ENCODE results near the gene SEPTIN6.
A peak's percentile ranks its signal among the peaks of the same experiment; 100 is the strongest.

Gene SEPTIN6

DNA sequence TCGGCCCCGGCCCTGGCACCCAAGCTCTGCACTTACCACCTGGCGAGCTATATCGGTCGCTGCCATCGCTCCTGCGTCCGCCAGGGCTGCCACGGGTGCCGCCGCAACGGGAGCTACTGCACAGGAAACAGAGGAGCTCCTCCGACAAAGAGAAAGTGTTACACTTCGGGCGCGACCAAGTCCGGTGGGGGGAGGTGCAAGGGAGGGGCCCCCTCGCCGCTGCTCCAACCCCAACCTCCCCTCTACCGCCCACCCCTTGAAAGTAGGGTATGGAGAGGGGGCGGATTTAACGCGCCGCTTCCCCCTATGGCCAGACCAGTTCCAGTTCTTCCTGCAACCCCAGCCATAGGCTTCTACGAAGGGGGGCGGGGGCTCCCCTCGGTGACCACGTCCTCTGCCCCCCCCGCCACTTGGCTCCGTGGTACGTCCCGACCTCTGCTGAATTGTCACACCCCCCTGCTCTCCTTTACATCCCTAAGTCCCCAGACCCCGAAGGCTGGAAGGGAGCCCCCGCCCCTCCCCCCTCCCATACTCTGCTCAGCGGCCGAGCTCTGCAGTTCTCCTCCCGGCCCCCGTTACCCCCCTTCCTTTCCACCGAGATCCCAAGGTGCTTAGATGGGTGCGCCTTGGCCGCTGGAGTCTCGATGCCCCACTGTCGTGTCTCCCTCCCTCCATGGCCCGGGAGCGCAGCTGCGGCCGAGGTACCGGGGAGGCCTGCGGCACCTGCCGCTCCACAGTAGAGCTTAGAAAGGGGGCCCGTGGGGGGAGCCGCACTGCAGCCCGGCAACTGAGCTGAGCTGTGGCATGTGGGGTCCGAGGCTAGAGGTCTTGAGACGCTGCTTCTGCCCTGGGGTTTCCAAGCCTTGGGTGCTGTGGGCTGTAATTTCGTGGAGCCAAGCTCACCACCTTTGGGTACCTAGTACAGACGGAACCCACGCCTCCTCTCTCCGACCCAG is at the start of gene SEPTIN6:
Gene SEPTIN6 (minus strand): TSS at position 129 of the 956 bp plus-strand sequence. CDS start 63 bp downstream, at position 66.
- DNase-seq (ENCODE audit: low read depth in 3 of 3): peak; percentile 51 to 80 (median 59)

GRCh38 chrX:119738742-119739141 is 45.8 kb upstream of the SEPTIN6 start:
- DNase-seq (ENCODE audit: low read depth in 3 of 3): no peak

DNA sequence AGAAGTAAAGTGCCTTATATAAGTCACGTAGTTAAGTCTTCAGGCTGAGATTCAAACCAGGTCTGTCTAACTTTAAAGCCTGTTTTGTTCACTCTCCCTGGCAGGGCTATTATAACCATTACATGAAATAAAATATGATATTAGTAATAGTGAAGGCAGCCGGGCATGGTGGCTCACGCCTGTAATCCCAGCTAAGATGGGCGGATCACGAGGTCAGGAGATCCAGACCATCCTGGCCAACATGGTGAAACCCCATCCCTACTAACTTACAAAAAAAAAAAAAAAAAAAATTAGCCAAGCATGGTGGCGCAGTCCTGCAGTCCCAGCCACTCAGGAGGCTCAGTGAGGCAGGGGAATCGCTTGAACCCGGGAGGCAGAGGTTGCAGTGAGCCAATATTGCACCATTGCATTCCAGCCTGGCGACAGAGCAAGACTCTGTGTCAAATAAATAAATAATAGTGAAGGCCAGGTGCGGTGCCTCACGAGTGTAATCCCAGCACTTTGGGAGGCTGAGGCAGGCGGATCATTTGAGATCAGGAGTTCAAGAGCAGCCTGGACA is 43.3 kb upstream of the SEPTIN6 start:
- DNase-seq (ENCODE audit: low read depth in 3 of 3): no peak

DNA sequence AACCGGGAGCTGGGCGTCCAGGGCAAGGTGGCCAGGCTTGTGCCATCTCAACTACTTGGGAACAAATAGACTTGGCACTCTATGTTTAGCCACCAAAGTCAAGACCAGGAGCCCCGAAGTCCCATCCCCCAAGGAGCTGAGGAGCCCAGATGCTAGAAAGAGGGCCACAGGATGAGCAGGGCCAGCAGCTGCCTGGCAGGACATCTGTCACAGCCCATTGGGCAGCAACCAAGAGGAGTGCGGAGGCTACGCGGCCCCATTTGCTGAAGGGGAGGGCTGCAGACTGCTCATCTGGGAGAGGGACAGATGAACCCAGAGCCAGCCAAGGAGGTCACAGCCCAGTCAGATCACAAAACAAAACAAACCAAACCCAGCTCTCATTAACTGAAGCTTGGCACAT is 42.5 kb upstream of the SEPTIN6 start:
- no peak for DNase-seq (ENCODE audit: low read depth in 3 of 3)

DNA sequence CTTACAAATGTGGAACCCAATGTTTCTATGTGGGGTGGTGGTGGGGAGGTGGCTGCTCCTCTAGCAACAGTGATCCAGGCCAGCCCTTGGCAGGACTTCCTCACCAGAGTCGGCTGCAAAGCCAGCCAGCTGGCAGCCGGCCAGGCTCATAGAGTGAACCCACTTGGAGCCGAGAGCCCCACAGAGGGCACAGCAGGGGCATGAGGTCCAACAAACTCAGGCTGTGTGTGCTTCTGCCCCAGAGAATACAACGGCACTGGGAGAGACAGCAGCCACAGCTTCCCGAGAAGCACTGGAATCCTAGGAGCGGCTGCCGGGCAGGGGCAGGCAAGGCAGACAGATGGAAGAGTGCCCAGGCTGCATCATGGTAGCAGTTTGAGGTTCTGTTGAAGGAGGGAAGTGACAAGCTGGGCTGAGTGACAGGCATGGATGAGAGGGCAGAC is 42.0 kb upstream of the SEPTIN6 start:
- DNase-seq (ENCODE audit: low read depth in 3 of 3): no peak

DNA sequence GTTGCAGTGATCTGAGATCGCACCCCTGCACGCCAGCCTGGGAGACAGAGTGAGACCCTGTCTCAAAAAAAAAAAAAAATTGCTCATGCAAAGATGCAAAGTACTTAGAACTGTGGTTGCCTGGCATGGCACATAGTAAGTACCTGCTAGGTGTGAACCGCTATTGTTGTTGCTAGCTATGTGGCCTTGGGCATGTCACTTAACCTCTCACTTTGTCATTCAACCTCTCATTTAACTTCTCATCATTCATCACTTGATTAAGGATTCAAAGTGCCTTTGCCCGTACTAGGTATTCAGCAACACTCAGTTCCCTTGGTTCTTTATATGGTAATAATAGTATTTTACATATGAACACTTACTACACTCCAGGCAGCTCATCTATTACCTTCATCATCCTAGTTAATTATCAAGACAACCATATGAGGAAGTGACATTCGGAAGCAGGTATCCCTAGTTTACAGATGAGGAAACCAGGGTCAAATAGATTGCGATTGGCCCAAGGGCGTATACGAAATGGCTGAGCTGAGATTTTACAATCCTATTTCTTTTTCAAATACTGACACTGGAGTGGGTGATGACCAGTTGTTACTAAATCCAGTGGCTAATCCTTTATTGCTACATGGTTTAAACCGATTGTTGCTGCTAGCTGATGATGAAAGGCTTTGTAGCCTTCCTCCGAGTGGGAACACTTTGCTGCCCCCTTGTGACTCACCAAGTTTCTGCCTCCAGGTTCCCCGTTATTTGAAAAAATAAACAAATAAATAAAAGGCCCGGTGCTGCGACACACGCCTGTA is 36.6 kb upstream of the SEPTIN6 start:
- DNase-seq (ENCODE audit: low read depth in 3 of 3): peak; percentile 14 to 46 (median 37)

GRCh38 chrX:119728487-119728886 is 35.5 kb upstream of the SEPTIN6 start:
- DNase-seq (ENCODE audit: low read depth in 3 of 3): no peak

- DNase-seq (ENCODE audit: low read depth in 3 of 3): no peak
Observed at GRCh38 chrX:119726900-119727555, 34.1 kb upstream of the SEPTIN6 start.

- DNase-seq (ENCODE audit: low read depth in 3 of 3): no peak
Observed at GRCh38 chrX:119721926-119722325, 29.0 kb upstream of the SEPTIN6 start.

DNA sequence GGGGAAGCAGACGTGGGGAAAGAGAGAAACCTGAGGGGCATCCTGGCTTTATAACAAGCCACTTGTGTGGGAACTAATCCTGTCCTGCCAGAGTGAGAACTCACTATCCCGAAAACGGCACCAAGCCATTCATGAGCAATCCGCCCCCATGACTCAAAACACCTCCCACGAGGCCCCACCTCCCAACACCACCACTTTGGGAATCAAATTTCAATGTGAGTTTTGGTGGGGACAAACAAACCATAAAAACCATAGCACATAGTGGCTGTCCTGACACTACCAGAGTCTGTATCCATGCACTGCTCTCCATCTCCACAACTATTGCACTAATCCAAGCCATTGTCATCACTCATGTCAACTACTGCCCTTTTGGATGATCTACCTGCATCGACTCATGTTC is 28.5 kb upstream of the SEPTIN6 start:
- no peak for DNase-seq (ENCODE audit: low read depth in 3 of 3)

- DNase-seq (ENCODE audit: low read depth in 3 of 3): no peak
Observed at GRCh38 chrX:119709630-119710029, 16.7 kb upstream of the SEPTIN6 start.

GRCh38 chrX:119708936-119709335 is 16.0 kb upstream of the SEPTIN6 start:
- no peak for DNase-seq (ENCODE audit: low read depth in 3 of 3)

DNA sequence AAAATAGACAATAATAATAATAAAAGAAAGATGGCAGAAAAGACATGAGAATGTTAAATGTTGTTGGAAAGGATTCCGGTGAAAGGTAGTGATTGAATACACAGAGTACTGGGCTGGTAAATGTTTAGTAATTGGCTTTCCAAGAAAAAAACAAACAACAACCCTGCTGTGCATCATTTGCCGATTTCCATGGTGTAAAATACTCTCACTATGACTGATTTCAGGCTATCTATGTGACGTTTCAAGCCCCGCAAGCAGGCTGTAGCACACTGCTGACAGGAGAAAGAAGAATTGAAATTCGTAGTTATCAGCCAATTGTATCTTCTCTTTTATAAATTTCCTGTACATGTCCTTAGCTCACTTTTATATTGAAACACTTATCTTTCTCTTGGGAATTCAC is 13.6 kb upstream of the SEPTIN6 start:
- DNase-seq (ENCODE audit: low read depth in 3 of 3): no peak

GRCh38 chrX:119698845-119699244 is 5.9 kb upstream of the SEPTIN6 start:
- no peak for DNase-seq (ENCODE audit: low read depth in 3 of 3)

DNA sequence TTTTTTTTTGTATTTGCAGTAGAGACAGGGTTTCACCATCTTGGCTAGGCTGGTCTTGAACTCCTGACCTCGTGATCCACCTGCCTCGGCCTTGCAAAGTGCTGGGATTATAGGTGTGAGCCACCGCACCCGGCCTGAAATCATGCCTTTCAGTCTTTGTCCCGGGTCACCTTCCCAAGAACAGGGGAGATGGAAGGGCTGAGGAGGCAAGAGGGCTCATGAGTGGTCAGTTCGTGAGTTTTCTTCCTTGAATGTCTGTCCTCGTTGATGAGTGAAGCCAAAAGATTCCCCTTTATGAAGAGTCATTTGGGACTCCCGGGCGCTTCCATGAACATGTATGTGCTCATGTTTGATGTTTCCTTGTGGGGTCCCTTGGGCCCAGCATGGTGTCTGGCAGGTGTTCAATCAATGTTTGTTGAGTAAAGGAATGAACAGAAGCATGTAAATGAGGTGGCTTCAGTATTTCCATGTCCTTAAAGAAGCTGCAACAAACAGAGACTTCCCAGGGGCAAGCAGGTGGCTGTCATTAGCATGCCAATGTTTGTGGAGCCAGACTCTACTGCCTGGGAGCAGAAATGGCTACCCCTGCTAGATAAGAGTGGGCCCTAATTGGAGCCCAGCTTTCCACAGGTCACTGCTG is 3.4 kb upstream of the SEPTIN6 start:
- DNase-seq (ENCODE audit: low read depth in 3 of 3): no peak

DNA sequence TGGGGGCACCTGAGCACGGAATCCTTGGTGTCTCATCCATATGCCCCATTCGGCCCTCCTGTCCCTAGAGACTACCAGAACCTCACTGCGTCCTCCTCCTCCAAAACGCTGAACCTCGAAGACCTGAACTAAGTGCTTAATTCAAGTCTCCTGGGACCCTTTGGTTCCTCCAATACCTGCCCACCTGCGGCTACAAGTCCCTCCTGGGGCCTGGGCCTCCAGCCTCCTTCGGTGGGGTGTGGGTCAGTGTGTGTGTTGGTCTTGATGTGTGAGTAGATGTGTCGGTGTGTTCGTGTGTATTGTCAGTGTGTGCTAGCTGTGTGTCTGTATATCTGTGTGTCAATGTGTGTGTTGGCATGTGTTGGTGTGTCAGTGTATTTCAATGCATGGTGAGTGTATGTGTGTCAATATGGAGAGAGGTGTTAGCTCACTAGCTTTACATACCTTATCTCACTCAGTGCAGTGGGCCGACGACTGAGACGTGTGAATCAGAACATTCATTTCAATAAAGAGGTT is 2.6 kb upstream of the SEPTIN6 start:
- DNase-seq (ENCODE audit: low read depth in 3 of 3): no peak

GRCh38 chrX:119694601-119695534 is 1.9 kb upstream of the SEPTIN6 start:
- DNase-seq (ENCODE audit: low read depth in 3 of 3): no peak

- DNase-seq (ENCODE audit: low read depth in 3 of 3): no peak
Observed at GRCh38 chrX:119693996-119694451, 1.1 kb upstream of the SEPTIN6 start.

DNA sequence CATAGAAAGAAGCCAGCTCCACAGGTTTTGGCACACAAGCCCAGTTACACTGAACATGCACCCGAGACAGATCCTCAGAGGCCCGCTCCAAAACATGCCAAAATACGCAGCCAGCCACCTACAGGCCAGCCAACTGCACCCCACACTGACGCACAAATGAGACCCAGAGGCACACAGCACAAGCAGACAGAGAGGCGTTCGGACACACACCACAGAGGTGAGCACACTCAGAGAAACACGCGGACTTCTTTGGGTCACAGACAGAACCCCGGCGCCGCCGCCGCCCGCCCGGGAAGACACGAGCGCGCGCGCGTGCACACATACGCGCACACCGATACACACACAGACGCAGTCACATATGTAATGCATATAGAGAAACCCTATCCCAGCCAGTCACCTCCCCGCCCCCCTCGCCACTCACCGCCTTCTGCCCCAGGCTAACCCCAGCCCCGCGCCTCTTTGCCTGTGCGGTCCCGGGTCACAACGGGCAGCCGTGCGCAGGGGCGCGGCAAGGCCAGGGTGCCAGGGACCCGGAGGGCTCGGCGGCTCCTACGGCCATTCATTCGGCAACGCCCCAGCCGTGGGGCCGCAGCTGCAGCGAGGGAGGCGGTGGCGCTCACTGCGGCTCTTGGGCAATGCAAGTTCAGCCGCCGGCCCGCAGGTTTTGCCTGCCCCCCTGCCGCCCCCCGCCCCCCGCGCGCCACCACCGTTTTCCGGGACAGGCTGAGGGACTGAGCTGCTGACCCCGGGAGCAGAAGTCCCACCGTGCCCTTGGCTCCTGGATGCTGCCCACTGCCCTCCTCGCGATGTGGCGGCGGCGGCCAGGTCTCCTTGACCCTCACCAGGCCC is 553 bp downstream of the SEPTIN6 start:
- peak in 2 of 3 experiments; percentile 31 to 62 for DNase-seq (ENCODE audit: low read depth in 3 of 3)

Data from stimulated activated CD4-positive, alpha-beta T cell treated with anti-CD3 and anti-CD28 coated beads, TNF-alpha, amount 100 ng/mL, for 24 hours (primary cell).